ENCODE data around the gene PGGHG. TPM values are rescaled to one million over a fixed set of nuclear protein-coding genes. Genes with fewer than 3 reads are reported as not detected.

The PGGHG gene
- total RNA-seq, 1 donor from 2014 or later = 46.7 TPM

- H3K27ac ChIP-seq = peak overlapping the region; percentile 76
- peak overlapping the region; percentile 73 for H3K4me3 ChIP-seq
- H3K4me1 ChIP-seq = peaks cover 19% of the 10 kb centered on the region
- H3K36me3 ChIP-seq = no peaks in the 10 kb centered on the region
- TF ChIP-seq POLR2AphosphoS5 (IDR thresholded peaks at IDR 0.05; ENCODE audit: insufficient read depth in 1 of 2, low read depth in 1 of 2) (peak in 1 of 2 donors; percentile 41), POLR2A (IDR thresholded peaks at IDR 0.05) (no peak)
- intact Hi-C loops (cut with DNase I) = no loop called here
- no peaks in the 10 kb centered on the region for H3K9me3 ChIP-seq
- DNase-seq (ENCODE audit: extremely low spot score in 2 of 2) = no peak
- H3K27me3 ChIP-seq = no peaks in the 10 kb centered on the region
Measured at GRCh38 chr11:287821-288477, 977 bp upstream of the PGGHG start.

- no peaks in the 10 kb centered on the region for H3K9me3 ChIP-seq
- no peak for DNase-seq (ENCODE audit: extremely low spot score in 2 of 2)
- H3K4me3 ChIP-seq = peak overlapping the region; percentile 73
- intact Hi-C loops (cut with DNase I) = no loop called here
- H3K36me3 ChIP-seq = no peaks in the 10 kb centered on the region
- TF ChIP-seq POLR2AphosphoS5 (IDR thresholded peaks at IDR 0.05; ENCODE audit: insufficient read depth in 1 of 2, low read depth in 1 of 2) (no peak), POLR2A (IDR thresholded peaks at IDR 0.05) (no peak), CTCF (IDR thresholded peaks at IDR 0.05) (no peak)
- H3K27ac ChIP-seq = peak overlapping the region; percentile 76
- H3K4me1 ChIP-seq = peaks cover 19% of the 10 kb centered on the region
- H3K27me3 ChIP-seq = no peaks in the 10 kb centered on the region
Measured at GRCh38 chr11:289398-289711, 429 bp downstream of the PGGHG start.

GRCh38 chr11:289712-290620, 1.0 kb downstream of the PGGHG start:
- Histone ChIP-seq H3K27me3 (no peaks in the 10 kb centered on the region), H3K9me3 (no peaks in the 10 kb centered on the region), H3K36me3 (no peaks in the 10 kb centered on the region), H3K4me1 (peaks cover 19% of the 10 kb centered on the region), H3K4me3 (peak overlapping the region; percentile 73), H3K27ac (peak overlapping the region; percentile 76)
- no peak for DNase-seq (ENCODE audit: extremely low spot score in 2 of 2)
- intact Hi-C loops (cut with DNase I) = no loop called here
- TF ChIP-seq POLR2A (IDR thresholded peaks at IDR 0.05) (no peak), CTCF (IDR thresholded peaks at IDR 0.05) (no peak), POLR2AphosphoS5 (IDR thresholded peaks at IDR 0.05; ENCODE audit: insufficient read depth in 1 of 2, low read depth in 1 of 2) (no peak)

GRCh38 chr11:290621-291231, 1.8 kb downstream of the PGGHG start:
- DNase-seq (ENCODE audit: extremely low spot score in 2 of 2) = no peak
- intact Hi-C loops (cut with DNase I) = no loop called here
- no peaks in the 10 kb centered on the region for H3K9me3 ChIP-seq
- no peak for TF ChIP-seq CTCF (IDR thresholded peaks at IDR 0.05)
- no peak for TF ChIP-seq POLR2A (IDR thresholded peaks at IDR 0.05)
- TF ChIP-seq POLR2AphosphoS5 (IDR thresholded peaks at IDR 0.05; ENCODE audit: insufficient read depth in 1 of 2, low read depth in 1 of 2) = no peak
- no peak overlapping the region for H3K4me3 ChIP-seq
- H3K27me3 ChIP-seq = no peaks in the 10 kb centered on the region
- H3K4me1 ChIP-seq = peaks cover 19% of the 10 kb centered on the region
- H3K36me3 ChIP-seq = no peaks in the 10 kb centered on the region
- H3K27ac ChIP-seq = no peak overlapping the region

GRCh38 chr11:291281-292210, 2.6 kb downstream of the PGGHG start:
- Histone ChIP-seq H3K27ac (no peak overlapping the region), H3K36me3 (no peaks in the 10 kb centered on the region), H3K27me3 (no peaks in the 10 kb centered on the region), H3K9me3 (no peaks in the 10 kb centered on the region), H3K4me1 (peaks cover 19% of the 10 kb centered on the region), H3K4me3 (no peak overlapping the region)
- no peak for DNase-seq (ENCODE audit: extremely low spot score in 2 of 2)
- TF ChIP-seq CTCF (IDR thresholded peaks at IDR 0.05) = no peak
- no peak for TF ChIP-seq POLR2A (IDR thresholded peaks at IDR 0.05)
- TF ChIP-seq POLR2AphosphoS5 (IDR thresholded peaks at IDR 0.05; ENCODE audit: insufficient read depth in 1 of 2, low read depth in 1 of 2) = no peak
- intact Hi-C loops (cut with DNase I) = no loop called here
